ENCODE measurements around the gene LTA4H.

The LTA4H gene

GRCh38 chr12:96034621-96035282 lies 635 bp downstream of the LTA4H start:
- DNase-seq (ENCODE audit: low read depth in 2 of 2) = no peak

GRCh38 chr12:96033549-96034389 lies 1.6 kb downstream of the LTA4H start:
- no peak for DNase-seq (ENCODE audit: low read depth in 2 of 2)

- no peak for DNase-seq (ENCODE audit: low read depth in 2 of 2)
These were observed 5.6 kb downstream of the LTA4H start for GRCh38 chr12:96029826-96030225.

- DNase-seq (ENCODE audit: low read depth in 2 of 2) = no peak
These were observed 6.8 kb downstream of the LTA4H start for GRCh38 chr12:96028538-96028937.

- no peak for DNase-seq (ENCODE audit: low read depth in 2 of 2)
These were observed 9.1 kb downstream of the LTA4H start for GRCh38 chr12:96026331-96026730.

GRCh38 chr12:96025518-96025917 lies 9.9 kb downstream of the LTA4H start:
- DNase-seq (ENCODE audit: low read depth in 2 of 2) = no peak

GRCh38 chr12:96020314-96021003 lies 14.9 kb downstream of the LTA4H start:
- no peak for DNase-seq (ENCODE audit: low read depth in 2 of 2)

- no peak for DNase-seq (ENCODE audit: low read depth in 2 of 2)
These were observed 19.7 kb downstream of the LTA4H start for GRCh38 chr12:96015672-96016071.

- no peak for DNase-seq (ENCODE audit: low read depth in 2 of 2)
These were observed 20.3 kb downstream of the LTA4H start for GRCh38 chr12:96014943-96015599.

- no peak for DNase-seq (ENCODE audit: low read depth in 2 of 2)
These were observed 27.7 kb downstream of the LTA4H start for GRCh38 chr12:96007729-96008128.

GRCh38 chr12:96006727-96007126 lies 28.7 kb downstream of the LTA4H start:
- no peak for DNase-seq (ENCODE audit: low read depth in 2 of 2)

- no peak for DNase-seq (ENCODE audit: low read depth in 2 of 2)
These were observed 34.5 kb downstream of the LTA4H start for GRCh38 chr12:96000858-96001257.

- DNase-seq (ENCODE audit: low read depth in 2 of 2) = no peak
These were observed 35.9 kb downstream of the LTA4H start for GRCh38 chr12:95999484-95999883.

- peak in 1 of 2 donors; percentile 7 for DNase-seq (ENCODE audit: low read depth in 2 of 2)
These were observed 36.6 kb downstream of the LTA4H start for GRCh38 chr12:95998611-95999286.

GRCh38 chr12:95997911-95998510 lies 37.4 kb downstream of the LTA4H start:
- no peak for DNase-seq (ENCODE audit: low read depth in 2 of 2)

GRCh38 chr12:95997276-95997675 lies 38.1 kb downstream of the LTA4H start:
- no peak for DNase-seq (ENCODE audit: low read depth in 2 of 2)

GRCh38 chr12:95996034-95996658 lies 39.2 kb downstream of the LTA4H start, which contains the start of gene HAL:
Gene HAL (minus strand): TSS chr12:95996344. CDS start chr12:95995910, 434 bp downstream.
- no peak for DNase-seq (ENCODE audit: low read depth in 2 of 2)

GRCh38 chr12:95995238-95996031 lies 40.0 kb downstream of the LTA4H start:
- DNase-seq (ENCODE audit: low read depth in 2 of 2) = no peak

- DNase-seq (ENCODE audit: low read depth in 2 of 2) = no peak
These were observed 40.9 kb downstream of the LTA4H start for GRCh38 chr12:95994476-95994875.

GRCh38 chr12:95993907-95994306 lies 41.5 kb downstream of the LTA4H start:
- no peak for DNase-seq (ENCODE audit: low read depth in 2 of 2)
